GF-D8 (cell line): ENCODE data around the gene PRKAG1.
A peak's percentile ranks its signal among the peaks of the same experiment; 100 is the strongest.
"Not testable (repeated sequence)": the region's sequence is repeated elsewhere in the genome, so short reads cannot be mapped to it uniquely, and the experiment has no call there.

Experiments used
- DNase-seq: peaks from one replicate; lab custom pipeline; 2025; lab: John Stamatoyannopoulos, UW

PRKAG1 gene

GRCh38 chr12:49018261-49019119 is at the start of gene PRKAG1:
PRKAG1 (minus strand) TSS chr12:49018776; CDS start chr12:49018740, 36 bp downstream.
- DNase-seq: peak; percentile 90

GRCh38 chr12:49066120-49066519 is 47.5 kb upstream of the PRKAG1 start:
- DNase-seq: no peak

GRCh38 chr12:49064767-49065152 is 46.2 kb upstream of the PRKAG1 start:
- DNase-seq: no peak

- not testable (repeated sequence) for DNase-seq
These were observed 43.3 kb upstream of the PRKAG1 start for GRCh38 chr12:49061916-49062315.

GRCh38 chr12:49061157-49061650 is 42.6 kb upstream of the PRKAG1 start:
- no peak for DNase-seq

- peak; percentile 57 for DNase-seq
These were observed 41.9 kb upstream of the PRKAG1 start, which contains the start of gene KMT2D for GRCh38 chr12:49060237-49061156. KMT2D (minus strand) TSS chr12:49060794; CDS start chr12:49055324, 5,470 bp downstream.

GRCh38 chr12:49059299-49060171 is 41.0 kb upstream of the PRKAG1 start:
- no peak for DNase-seq

- no peak for DNase-seq
These were observed 40.4 kb upstream of the PRKAG1 start for GRCh38 chr12:49059045-49059298.

- no peak for DNase-seq
These were observed 39.9 kb upstream of the PRKAG1 start for GRCh38 chr12:49058366-49059044.

- peak; percentile 3 for DNase-seq
These were observed 39.3 kb upstream of the PRKAG1 start for GRCh38 chr12:49057888-49058287.

- DNase-seq: peak; percentile 94
These were observed 37.6 kb upstream of the PRKAG1 start for GRCh38 chr12:49055978-49056754.

GRCh38 chr12:49055092-49055491 is 36.5 kb upstream of the PRKAG1 start:
- no peak for DNase-seq

GRCh38 chr12:49054524-49054923 is 35.9 kb upstream of the PRKAG1 start:
- DNase-seq: no peak

- DNase-seq: no peak
These were observed 35.5 kb upstream of the PRKAG1 start for GRCh38 chr12:49054096-49054495.

- DNase-seq: no peak
These were observed 34.1 kb upstream of the PRKAG1 start for GRCh38 chr12:49052451-49053208.

- DNase-seq: no peak
These were observed 33.3 kb upstream of the PRKAG1 start for GRCh38 chr12:49051777-49052438.

GRCh38 chr12:49051373-49051764 is 32.8 kb upstream of the PRKAG1 start:
- DNase-seq: no peak

- DNase-seq: no peak
These were observed 32.2 kb upstream of the PRKAG1 start for GRCh38 chr12:49050507-49051372.
